Measurements from ENCODE around the gene SHISA2. TPM values are rescaled to one million over a fixed set of nuclear protein-coding genes. Genes with fewer than 3 reads are reported as not detected.

The SHISA2 gene
- polyA plus RNA-seq, 3 donors = not detected

GRCh38 chr13:26048741-26049140, 3.1 kb downstream of the SHISA2 start:
- peaks cover 0 to 3% of the 10 kb centered on the region in 2 donors for H3K4me1 ChIP-seq (ENCODE audit: control insufficient read depth in 1 of 2, insufficient read depth in 2 of 2, low read length in 2 of 2)
- H3K9me3 Mint-ChIP-seq = peaks cover 0 to 4% (median 0%) of the 10 kb centered on the region in 7 donors
- H3K4me3 ChIP-seq (replicated peaks in 1 of 3; ENCODE audit: low read depth in 2 of 3, low read length in 3 of 3) = no peak overlapping the region
- no peak overlapping the region for H3K4me2 ChIP-seq (replicated peaks; ENCODE audit: extremely low read depth, low read length, poor library complexity, severe bottlenecking)
- no peak for TF ChIP-seq CTCF (IDR thresholded peaks at IDR 0.05)
- H3K27ac ChIP-seq (ENCODE audit: low read depth in 1 of 2, low read length in 2 of 2) = no peak overlapping the region
- no peak overlapping the region for H3K27ac Mint-ChIP-seq
- no peaks in the 10 kb centered on the region for H3K36me3 ChIP-seq (replicated peaks in 1 of 2; ENCODE audit: control insufficient read depth in 1 of 2, insufficient read depth in 2 of 2, low read length in 2 of 2)
- no peak overlapping the region for H2AFZ ChIP-seq (ENCODE audit: insufficient read depth, low read depth, low read length, poor library complexity, severe bottlenecking)
- H3K36me3 Mint-ChIP-seq = peaks cover 0 to 3% of the 10 kb centered on the region in 2 donors
- H3K27me3 ChIP-seq (ENCODE audit: control insufficient read depth in 2 of 2, insufficient read depth in 2 of 2, low read length in 2 of 2) = peaks cover 41 to 61% of the 10 kb centered on the region in 2 donors
- no peaks in the 10 kb centered on the region for H4K20me1 ChIP-seq (ENCODE audit: insufficient read depth, low read length)
- 69% methylated on average over 2 of the region's 4 CpGs for WGBS (ENCODE audit: insufficient coverage)
- peaks cover 43 to 64% (median 47%) of the 10 kb centered on the region in 3 donors for H3K27me3 Mint-ChIP-seq (ENCODE audit: low read depth in 3 of 3)
- peaks cover 3% of the 10 kb centered on the region for H3K4me1 Mint-ChIP-seq
- peak overlapping the region in 1 of 2 donors; percentile 39 for H3K4me3 Mint-ChIP-seq
- no peak for DNase-seq
- no peak overlapping the region for H3K9ac ChIP-seq (ENCODE audit: insufficient read depth, low read length, poor library complexity, severe bottlenecking)
- intact Hi-C loops (cut with micrococcal nuclease) = no loop called here
- H3K9me3 ChIP-seq (replicated peaks in 1 of 2; ENCODE audit: control insufficient read depth in 1 of 2, insufficient read depth in 1 of 2, low read length in 2 of 2) = peaks cover 0 to 11% of the 10 kb centered on the region in 2 donors
- H3K79me2 ChIP-seq (ENCODE audit: insufficient read depth, low read length) = no peaks in the 10 kb centered on the region

GRCh38 chr13:26047040-26047439, 4.8 kb downstream of the SHISA2 start:
- no peak overlapping the region for H3K9ac ChIP-seq (ENCODE audit: insufficient read depth, low read length, poor library complexity, severe bottlenecking)
- H4K20me1 ChIP-seq (ENCODE audit: insufficient read depth, low read length) = no peaks in the 10 kb centered on the region
- peaks cover 0 to 6% of the 10 kb centered on the region in 2 donors for H3K9me3 ChIP-seq (replicated peaks in 1 of 2; ENCODE audit: control insufficient read depth in 1 of 2, insufficient read depth in 1 of 2, low read length in 2 of 2)
- 100% methylated on average over 3 of the region's 4 CpGs for WGBS (ENCODE audit: insufficient coverage)
- no peak overlapping the region for H3K27ac ChIP-seq (ENCODE audit: low read depth in 1 of 2, low read length in 2 of 2)
- Mint-ChIP-seq H3K4me1 (peaks cover under 1% of the 10 kb centered on the region), H3K27me3 (ENCODE audit: low read depth in 3 of 3) (peaks cover 27 to 50% (median 30%) of the 10 kb centered on the region in 3 donors), H3K36me3 (peaks cover 0 to under 1% of the 10 kb centered on the region in 2 donors), H3K9me3 (peaks cover 0 to 3% (median 0%) of the 10 kb centered on the region in 7 donors), H3K27ac (no peak overlapping the region), H3K4me3 (no peak overlapping the region)
- H3K36me3 ChIP-seq (replicated peaks in 1 of 2; ENCODE audit: control insufficient read depth in 1 of 2, insufficient read depth in 2 of 2, low read length in 2 of 2) = no peaks in the 10 kb centered on the region
- TF ChIP-seq CTCF (IDR thresholded peaks at IDR 0.05) = no peak
- H3K4me2 ChIP-seq (replicated peaks; ENCODE audit: extremely low read depth, low read length, poor library complexity, severe bottlenecking) = no peak overlapping the region
- no peak for DNase-seq
- peaks cover 28 to 44% of the 10 kb centered on the region in 2 donors for H3K27me3 ChIP-seq (ENCODE audit: control insufficient read depth in 2 of 2, insufficient read depth in 2 of 2, low read length in 2 of 2)
- no peak overlapping the region for H3K4me3 ChIP-seq (replicated peaks in 1 of 3; ENCODE audit: low read depth in 2 of 3, low read length in 3 of 3)
- intact Hi-C loops (cut with micrococcal nuclease) = no loop called here
- H3K79me2 ChIP-seq (ENCODE audit: insufficient read depth, low read length) = no peaks in the 10 kb centered on the region
- no peak overlapping the region for H2AFZ ChIP-seq (ENCODE audit: insufficient read depth, low read depth, low read length, poor library complexity, severe bottlenecking)
- peaks cover 0 to 3% of the 10 kb centered on the region in 2 donors for H3K4me1 ChIP-seq (ENCODE audit: control insufficient read depth in 1 of 2, insufficient read depth in 2 of 2, low read length in 2 of 2)

Data from CD14-positive monocyte (primary cell).